Neural cell (in vitro differentiated cells): ENCODE results near the gene EFCAB11. TPM values are rescaled to one million over a fixed set of nuclear protein-coding genes. Genes with fewer than 3 reads are reported as not detected.

Experiments used
- H2AFZ ChIP-seq: fragments of 200-600, 300-800 bp; sonication (generic), shearing (Covaris generic); 2 replicates; pipeline ENCODE4 v1.6.0; 2014; ENCODE audit warnings: low read depth, mild to moderate bottlenecking, antibody characterized with exemption, low read length, moderate library complexity
- H3F3A ChIP-seq: fragments of 200-600 bp; shearing (Covaris generic); 2 replicates; pipeline ENCODE4 v1.6.1; 2016; ENCODE audit warnings: mild to moderate bottlenecking, moderate library complexity, mixed read lengths, antibody characterized with exemption, low read length; ENCODE audit not compliant: insufficient read depth, poor library complexity, severe bottlenecking
- H3K27ac ChIP-seq: fragments of 200-600, 300-800 bp; sonication (generic), shearing (Covaris generic); 2 replicates; pipeline ENCODE4 v1.5.1; 2014; ENCODE audit warnings: mild to moderate bottlenecking, low read length, moderate library complexity
- H3K27me3 ChIP-seq: fragments of 300-800, 200-600 bp; sonication (generic), shearing (Covaris generic); 2 replicates; pipeline ENCODE4 v1.6.0; 2014; ENCODE audit warnings: mild to moderate bottlenecking, low read depth, low read length, moderate library complexity; ENCODE audit not compliant: insufficient read depth
- H3K36me3 ChIP-seq: fragments of 300-800, 200-600 bp; sonication (generic), shearing (Covaris generic); 2 replicates; pipeline ENCODE4 v1.5.1; 2014; ENCODE audit warnings: mild to moderate bottlenecking, antibody characterized with exemption, low read length, moderate library complexity; ENCODE audit not compliant: insufficient read depth
- H3K4me2 ChIP-seq: fragments of 300-800, 200-600 bp; sonication (generic), shearing (Covaris generic); 2 replicates; pipeline ENCODE4 v1.6.0; 2014; ENCODE audit warnings: mild to moderate bottlenecking, low read length
- H3K4me3 ChIP-seq: fragments of 300-800, 200-600 bp; sonication (generic), shearing (Covaris generic); 2 replicates; pipeline ENCODE4 v1.5.1; 2014; ENCODE audit warnings: mild to moderate bottlenecking, low read length, moderate library complexity
- H3K79me2 ChIP-seq: fragments of 200-600 bp; shearing (Covaris generic); replicated peaks from 2 replicates; pipeline ENCODE4 v1.6.0; 2014; ENCODE audit warnings: mild to moderate bottlenecking, low read length, moderate library complexity; ENCODE audit not compliant: insufficient read depth
- H3K9ac ChIP-seq: fragments of 300-800, 200-600 bp; sonication (generic), shearing (Covaris generic); 2 replicates; pipeline ENCODE4 v1.6.1; 2016; ENCODE audit warnings: mild to moderate bottlenecking, low read length, mixed read lengths
- H3K9me2 ChIP-seq: fragments of 200-600 bp; shearing (Covaris generic); 2 replicates; pipeline ENCODE4 v1.6.1; 2016; ENCODE audit warnings: mild to moderate bottlenecking, low read length, mixed read lengths; ENCODE audit not compliant: insufficient read depth
- H3K9me3 ChIP-seq: fragments of 200-600, 300-800 bp; sonication (generic), shearing (Covaris generic); 2 replicates; pipeline ENCODE4 v1.6.1; 2016; ENCODE audit warnings: mild to moderate bottlenecking, mixed run types, low read length, moderate library complexity, mixed read lengths
- H4K20me1 ChIP-seq: fragments of 200-600 bp; shearing (Covaris generic); 2 replicates; pipeline ENCODE4 v1.6.1; 2016; ENCODE audit warnings: mild to moderate bottlenecking, mixed run types; ENCODE audit not compliant: insufficient read depth
- CTCF ChIP-seq: fragments of 450-650 bp; IDR thresholded peaks from 2 replicates; pipeline ENCODE4 v1.5.1; 2014; ENCODE audit warnings: antibody characterized with exemption, mild to moderate bottlenecking, moderate library complexity; ENCODE audit not compliant: poor library complexity, severe bottlenecking
- EP300 ChIP-seq: fragments of 450-650 bp; conservative IDR thresholded peaks from 2 replicates; pipeline ENCODE4 v1.6.1; 2014; ENCODE audit warnings: antibody characterized with exemption, mild to moderate bottlenecking, moderate library complexity; ENCODE audit not compliant: poor library complexity, severe bottlenecking
- EZH2 ChIP-seq: fragments of 200-600, 300-800 bp; shearing (Covaris generic), sonication (generic); IDR thresholded peaks from 2 replicates; pipeline ENCODE4 v1.6.1; 2014; ENCODE audit warnings: antibody characterized with exemption, low read length, borderline replicate concordance, mild to moderate bottlenecking; ENCODE audit not compliant: insufficient read depth, poor library complexity, severe bottlenecking
- MXI1 ChIP-seq: fragments of 450-650 bp; conservative IDR thresholded peaks from 2 replicates; pipeline ENCODE4 v1.6.1; 2014; ENCODE audit warnings: antibody characterized with exemption, mild to moderate bottlenecking; ENCODE audit not compliant: poor library complexity, severe bottlenecking
- POLR2AphosphoS5 ChIP-seq: IDR thresholded peaks from 2 replicates; pipeline ENCODE4 v1.6.1; 2012
- RAD21 ChIP-seq: fragments of 450-650 bp; conservative IDR thresholded peaks from 2 replicates; pipeline ENCODE4 v1.6.1; 2014; ENCODE audit warnings: antibody characterized with exemption, mild to moderate bottlenecking, moderate library complexity
- REST ChIP-seq: IDR thresholded peaks from 2 replicates; pipeline ENCODE4 v1.6.1; 2012; ENCODE audit warnings: borderline replicate concordance
- SMC3 ChIP-seq: fragments of 450-650 bp; conservative IDR thresholded peaks from 2 replicates; pipeline ENCODE4 v1.6.1; 2014; ENCODE audit warnings: antibody characterized with exemption, mild to moderate bottlenecking, moderate library complexity; ENCODE audit not compliant: poor library complexity
- TAF1 ChIP-seq: IDR thresholded peaks from 2 replicates; pipeline ENCODE4 v1.6.1; 2012; ENCODE audit warnings: low read depth
- polyA plus RNA-seq: library from polyadenylated mRNA; depleted of rRNA; stranded (reverse); fragments of >200 nt; gene quantifications from 2 replicates; pipeline ENCODE4 v1.2.3, GENCODE V29; 2014

EFCAB11 gene
- polyA plus RNA-seq, 1 donor from 2014 or later: 7.9 TPM

- TF ChIP-seq EP300 (no peak), TAF1 (no peak), SMC3 (no peak), MXI1 (no peak)
These were observed 33.2 kb downstream of the EFCAB11 start (continued) for GRCh38 chr14:89921346-89921745.

- Histone ChIP-seq H3K79me2 (no peaks in the 10 kb centered on the region), H3K4me2 (no peak overlapping the region), H3K9ac (no peak overlapping the region), H3K27ac (no peak overlapping the region), H3F3A (peaks cover 3% of the 10 kb centered on the region), H2AFZ (no peak overlapping the region), H4K20me1 (no peaks in the 10 kb centered on the region), H3K9me2 (no peaks in the 10 kb centered on the region), H3K27me3 (no peaks in the 10 kb centered on the region), H3K4me3 (no peak overlapping the region), H3K36me3 (no peaks in the 10 kb centered on the region), H3K9me3 (no peaks in the 10 kb centered on the region)
- TF ChIP-seq POLR2AphosphoS5 (no peak), MXI1 (no peak), EP300 (no peak), SMC3 (no peak), EZH2 (no peak), REST (no peak), CTCF (no peak), RAD21 (no peak), TAF1 (no peak)
These were observed 34.5 kb downstream of the EFCAB11 start for GRCh38 chr14:89920056-89920455.

- H3K4me2 ChIP-seq: no peak overlapping the region
- H3K36me3 ChIP-seq: no peaks in the 10 kb centered on the region
- no peak overlapping the region for H3K9ac ChIP-seq
- H3K4me3 ChIP-seq: no peak overlapping the region
- no peak for TF ChIP-seq CTCF
- no peaks in the 10 kb centered on the region for H3K27me3 ChIP-seq
- H4K20me1 ChIP-seq: no peaks in the 10 kb centered on the region
- H3K27ac ChIP-seq: no peak overlapping the region
- H3K9me2 ChIP-seq: no peaks in the 10 kb centered on the region
- no peaks in the 10 kb centered on the region for H3K79me2 ChIP-seq
- peaks cover 3% of the 10 kb centered on the region for H3F3A ChIP-seq
- no peak overlapping the region for H2AFZ ChIP-seq
- H3K9me3 ChIP-seq: no peaks in the 10 kb centered on the region
These were observed 35.8 kb downstream of the EFCAB11 start for GRCh38 chr14:89918721-89919120.
